ENCODE results near the gene CFAP97. TPM values are rescaled to one million over a fixed set of nuclear protein-coding genes. Genes with fewer than 3 reads are reported as not detected.

The CFAP97 gene
- total and polyA plus RNA-seq, 9 of the 15 experiments (the other 6 are each of a cell fraction or from before 2014, with no cell fraction given): 17.3 to 57.8 (median 44.4) TPM

GRCh38 chr4:185213877-185214276 lies 10.1 kb upstream of the CFAP97 start (continued):
- TF ChIP-seq, protein P1, sequence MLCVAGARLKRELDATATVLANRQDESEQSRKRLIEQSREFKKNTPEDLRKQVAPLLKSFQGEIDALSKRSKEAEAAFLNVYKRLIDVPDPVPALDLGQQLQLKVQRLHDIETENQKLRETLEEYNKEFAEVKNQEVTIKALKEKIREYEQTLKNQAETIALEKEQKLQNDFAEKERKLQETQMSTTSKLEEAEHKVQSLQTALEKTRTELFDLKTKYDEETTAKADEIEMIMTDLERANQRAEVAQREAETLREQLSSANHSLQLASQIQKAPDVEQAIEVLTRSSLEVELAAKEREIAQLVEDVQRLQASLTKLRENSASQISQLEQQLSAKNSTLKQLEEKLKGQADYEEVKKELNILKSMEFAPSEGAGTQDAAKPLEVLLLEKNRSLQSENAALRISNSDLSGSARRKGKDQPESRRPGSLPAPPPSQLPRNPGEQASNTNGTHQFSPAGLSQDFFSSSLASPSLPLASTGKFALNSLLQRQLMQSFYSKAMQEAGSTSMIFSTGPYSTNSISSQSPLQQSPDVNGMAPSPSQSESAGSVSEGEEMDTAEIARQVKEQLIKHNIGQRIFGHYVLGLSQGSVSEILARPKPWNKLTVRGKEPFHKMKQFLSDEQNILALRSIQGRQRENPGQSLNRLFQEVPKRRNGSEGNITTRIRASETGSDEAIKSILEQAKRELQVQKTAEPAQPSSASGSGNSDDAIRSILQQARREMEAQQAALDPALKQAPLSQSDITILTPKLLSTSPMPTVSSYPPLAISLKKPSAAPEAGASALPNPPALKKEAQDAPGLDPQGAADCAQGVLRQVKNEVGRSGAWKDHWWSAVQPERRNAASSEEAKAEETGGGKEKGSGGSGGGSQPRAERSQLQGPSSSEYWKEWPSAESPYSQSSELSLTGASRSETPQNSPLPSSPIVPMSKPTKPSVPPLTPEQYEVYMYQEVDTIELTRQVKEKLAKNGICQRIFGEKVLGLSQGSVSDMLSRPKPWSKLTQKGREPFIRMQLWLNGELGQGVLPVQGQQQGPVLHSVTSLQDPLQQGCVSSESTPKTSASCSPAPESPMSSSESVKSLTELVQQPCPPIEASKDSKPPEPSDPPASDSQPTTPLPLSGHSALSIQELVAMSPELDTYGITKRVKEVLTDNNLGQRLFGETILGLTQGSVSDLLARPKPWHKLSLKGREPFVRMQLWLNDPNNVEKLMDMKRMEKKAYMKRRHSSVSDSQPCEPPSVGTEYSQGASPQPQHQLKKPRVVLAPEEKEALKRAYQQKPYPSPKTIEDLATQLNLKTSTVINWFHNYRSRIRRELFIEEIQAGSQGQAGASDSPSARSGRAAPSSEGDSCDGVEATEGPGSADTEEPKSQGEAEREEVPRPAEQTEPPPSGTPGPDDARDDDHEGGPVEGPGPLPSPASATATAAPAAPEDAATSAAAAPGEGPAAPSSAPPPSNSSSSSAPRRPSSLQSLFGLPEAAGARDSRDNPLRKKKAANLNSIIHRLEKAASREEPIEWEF (CRISPR knock-in tag; IDR thresholded peaks at IDR 0.05): no peak
- peak; percentile 40; the same call in 1 of the 2 replicates for TF ChIP-seq DPF2 (IDR thresholded peaks at IDR 0.05)
- TF ChIP-seq SMARCA4 (IDR thresholded peaks at IDR 0.05): 0 out of 2 replicates have a peak, but pooled peaks have one; percentile 33
- peak; percentile 37; the same call in 1 of the 2 replicates for TF ChIP-seq CBFA2T3 (IDR thresholded peaks at IDR 0.05)
- TF ChIP-seq, protein P2, sequence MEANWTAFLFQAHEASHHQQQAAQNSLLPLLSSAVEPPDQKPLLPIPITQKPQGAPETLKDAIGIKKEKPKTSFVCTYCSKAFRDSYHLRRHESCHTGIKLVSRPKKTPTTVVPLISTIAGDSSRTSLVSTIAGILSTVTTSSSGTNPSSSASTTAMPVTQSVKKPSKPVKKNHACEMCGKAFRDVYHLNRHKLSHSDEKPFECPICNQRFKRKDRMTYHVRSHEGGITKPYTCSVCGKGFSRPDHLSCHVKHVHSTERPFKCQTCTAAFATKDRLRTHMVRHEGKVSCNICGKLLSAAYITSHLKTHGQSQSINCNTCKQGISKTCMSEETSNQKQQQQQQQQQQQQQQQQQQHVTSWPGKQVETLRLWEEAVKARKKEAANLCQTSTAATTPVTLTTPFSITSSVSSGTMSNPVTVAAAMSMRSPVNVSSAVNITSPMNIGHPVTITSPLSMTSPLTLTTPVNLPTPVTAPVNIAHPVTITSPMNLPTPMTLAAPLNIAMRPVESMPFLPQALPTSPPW (CRISPR knock-in tag; IDR thresholded peaks at IDR 0.05): 0 out of 2 replicates have a peak, but pooled peaks have one; percentile 31
- TF ChIP-seq SPI1 (IDR thresholded peaks at IDR 0.05; ENCODE audit: borderline replicate concordance, low read depth, low read length): peak; percentile 95
- TF ChIP-seq TAL1 (IDR thresholded peaks at IDR 0.05): peak; percentile 33; the same call in 1 of the 2 replicates
- TF ChIP-seq ZKSCAN8 (CRISPR knock-in tag; IDR thresholded peaks at IDR 0.05): no peak
- peak; percentile 23; the same call in 1 of the 2 replicates for TF ChIP-seq ZBTB26 (CRISPR knock-in tag; IDR thresholded peaks at IDR 0.05)
- TF ChIP-seq SMARCE1 (IDR thresholded peaks at IDR 0.05): peak; percentile 69; the same call in 1 of the 2 replicates
- TF ChIP-seq ZBTB9 (CRISPR knock-in tag; IDR thresholded peaks at IDR 0.05): no peak
- TF ChIP-seq MTA2 (IDR thresholded peaks at IDR 0.05; ENCODE audit: low read depth): 0 out of 2 replicates have a peak, but pooled peaks have one; percentile 13
- TF ChIP-seq GABPB2 (CRISPR knock-in tag; conservative IDR thresholded peaks at IDR 0.05): no peak
- TF ChIP-seq ZBTB8A (IDR thresholded peaks at IDR 0.05; ENCODE audit: partially characterized antibody): no peak
